Measurements from ENCODE around the gene MAP4K3. TPM values are rescaled to one million over a fixed set of nuclear protein-coding genes. Genes with fewer than 3 reads are reported as not detected.

Gene MAP4K3
- total and polyA plus RNA-seq, 2 of the 4 experiments (the other 2 are of a cell fraction), result 13.2 to 32.6 TPM

DNA sequence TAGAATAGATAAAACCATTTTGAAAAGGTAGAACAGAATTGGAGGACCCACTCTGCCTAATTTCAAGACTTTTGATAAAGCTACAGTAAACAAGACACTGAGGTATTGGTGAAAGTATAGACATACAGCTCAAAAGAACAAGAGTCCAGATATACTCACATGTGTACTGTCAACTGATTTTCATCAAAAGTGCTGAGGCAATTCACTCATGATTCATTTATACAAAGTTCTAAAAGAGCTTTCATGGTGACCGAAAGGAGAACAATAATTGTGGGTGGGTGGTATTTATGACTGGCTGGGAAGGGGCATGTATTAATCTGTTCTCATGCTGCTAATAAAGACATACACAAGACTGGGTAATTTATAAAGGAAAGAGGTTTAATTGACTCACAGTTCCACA lies 7.3 kb downstream of the MAP4K3 start:
- H3K9me1 ChIP-seq (ENCODE audit: insufficient read depth, low read length), result peaks cover 15% of the 10 kb centered on the region; the same call in 1 of the 2 replicates

More for the DNA sequence above, 7.3 kb downstream of the MAP4K3 start:
- ChIA-PET POLR2A (ENCODE audit: unreplicated experiment) (interaction anchor here (0.7 kb wide), 1 partner anchor 9 kb away, joined by 5 read pairs; no protein-coding TSS in a partner anchor), CTCF (no interaction called here)
- Histone ChIP-seq H4K5ac (ENCODE audit: low read depth, low read length) (no peak overlapping the region), H2BK5ac (ENCODE audit: low read depth, low read length, poor library complexity, severe bottlenecking) (no peak overlapping the region), H3K14ac (replicated peaks; ENCODE audit: low read depth, low read length) (no peak overlapping the region), H4K8ac (ENCODE audit: low read depth in 2 of 2, low read length in 2 of 2) (no peak overlapping the region), H2AK5ac (ENCODE audit: low read depth, low read length) (no peak overlapping the region), H3K4me1 (ENCODE audit: control insufficient read depth, insufficient read depth, low read length) (peaks cover 19% of the 10 kb centered on the region), H2BK120ac (ENCODE audit: low read depth, low read length) (no peak overlapping the region), H3K79me1 (ENCODE audit: low read depth in 1 of 2, low read length in 2 of 2) (peaks cover 0 to 44% of the 10 kb centered on the region in 2 experiments; a peak in 2 of 4 replicates), H3K9ac (ENCODE audit: low read depth, low read length) (no peak overlapping the region), H3K4me2 (ENCODE audit: low read depth, low read length) (no peak overlapping the region), H2BK20ac (ENCODE audit: low read depth, low read length) (no peak overlapping the region), H2AK9ac (replicated peaks; ENCODE audit: low read depth, low read length, poor library complexity) (no peak overlapping the region), H4K20me1 (ENCODE audit: insufficient read depth, low read length) (peaks cover 72% of the 10 kb centered on the region), H3K27ac (ENCODE audit: insufficient read depth, low read length) (no peak overlapping the region), H3K18ac (ENCODE audit: low read depth, low read length) (no peak overlapping the region), H3K4ac (ENCODE audit: low read depth, low read length) (no peak overlapping the region), H3K9me3 (ENCODE audit: control insufficient read depth, insufficient read depth, low read length) (no peaks in the 10 kb centered on the region), H2BK15ac (ENCODE audit: low read depth, low read length) (no peak overlapping the region), H3K4me3 (ENCODE audit: insufficient read depth, low read depth, low read length) (no peak overlapping the region), H3K23ac (ENCODE audit: low read depth, low read length) (peak overlapping the region; percentile 31; the same call in 1 of the 2 replicates), H2AFZ (replicated peaks; ENCODE audit: low read length, poor library complexity) (no peak overlapping the region), H4K91ac (ENCODE audit: insufficient read depth, low read depth, low read length) (no peak overlapping the region), H3K36me3 (ENCODE audit: control insufficient read depth, insufficient read depth, low read length) (no peaks in the 10 kb centered on the region), H3K27me3 (ENCODE audit: control insufficient read depth, insufficient read depth, low read length) (no peaks in the 10 kb centered on the region), H3K56ac (ENCODE audit: extremely low read depth, insufficient read depth, low read length) (no peak overlapping the region)
- DNase-seq (no peak), ATAC-seq (ENCODE audit: low read depth) (no peak)
- no CpG with 5 or more reads among the region's 1 CpG for WGBS, 2 experiments (ENCODE audit: extremely low coverage in 2 of 2, insufficient read length in 1 of 2)
- BruUV-seq (replicated peaks), result no TSS peak
- TF ChIP-seq RCOR1 (IDR thresholded peaks at IDR 0.05; ENCODE audit: insufficient replicate concordance, low read length), result no peak
- no peak for TF ChIP-seq RFX5 (IDR thresholded peaks at IDR 0.05; ENCODE audit: low read depth, low read length)
- TF ChIP-seq FOS (IDR thresholded peaks at IDR 0.05; ENCODE audit: low read depth, low read length), result no peak
- no peak for TF ChIP-seq MAZ (IDR thresholded peaks at IDR 0.05; ENCODE audit: borderline replicate concordance, low read depth, low read length)
- no peak for TF ChIP-seq SMC3 (IDR thresholded peaks at IDR 0.05; ENCODE audit: low read depth, low read length)
- TF ChIP-seq CHD1 (IDR thresholded peaks at IDR 0.05; ENCODE audit: low read depth, low read length), result no peak
- no peak for TF ChIP-seq ELK1 (IDR thresholded peaks at IDR 0.05; ENCODE audit: borderline replicate concordance, low read depth, low read length)
- no peak for TF ChIP-seq MAFK (IDR thresholded peaks at IDR 0.05; ENCODE audit: low read depth, low read length)
- TF ChIP-seq BHLHE40 (IDR thresholded peaks at IDR 0.05; ENCODE audit: low read depth, low read length), result no peak
- TF ChIP-seq USF2 (IDR thresholded peaks at IDR 0.05; ENCODE audit: low read depth, low read length), result no peak
- no peak for TF ChIP-seq CTCF (conservative IDR thresholded peaks at IDR 0.05; ENCODE audit: low read depth, low read length)
- TF ChIP-seq CEBPB (IDR thresholded peaks at IDR 0.05; ENCODE audit: low read depth, low read length), result no peak
- no peak for TF ChIP-seq POLR2A (IDR thresholded peaks at IDR 0.05; ENCODE audit: low read depth, low read length)
- no peak for TF ChIP-seq MXI1 (IDR thresholded peaks at IDR 0.05; ENCODE audit: borderline replicate concordance, low read depth, low read length)
- intact Hi-C loops (cut with micrococcal nuclease) (loop anchor here (5.0 to 10.0 kb wide), 2 partner anchors 32 to 125 kb away; no protein-coding TSS in a partner anchor), dilution Hi-C loops (cut with HindIII; ENCODE audit: low sequenced_read_pairs, unreplicated experiment) (no loop called here), in situ Hi-C loops (cut with MboI; ENCODE audit: low sequenced_read_pairs) (no loop called here)

Measured in IMR-90 (cell line).